HUES64 (cell line): ENCODE measurements around the gene TAF11L2. TPM values are rescaled to one million over a fixed set of nuclear protein-coding genes. Genes with fewer than 3 reads are reported as not detected.
"Not testable (repeated sequence)": the region's sequence is repeated elsewhere in the genome, so short reads cannot be mapped to it uniquely, and the experiment has no call there.

Experiments
- H3K27ac ChIP-seq: 2 replicates; pipeline ENCODE4 v1.7.0; 2013; ENCODE audit warnings: low read depth, low read length, inconsistent platforms
- H3K27me3 ChIP-seq: 2 replicates; pipeline ENCODE4 v1.6.1; 2013; ENCODE audit warnings: mild to moderate bottlenecking, low read length; ENCODE audit not compliant: insufficient read depth
- H3K36me3 ChIP-seq: 2 replicates; pipeline ENCODE4 v1.6.1; 2013; ENCODE audit warnings: mild to moderate bottlenecking, low read length; ENCODE audit not compliant: insufficient read depth
- H3K4me1 ChIP-seq: 2 replicates; pipeline ENCODE4 v1.6.1; 2013; ENCODE audit warnings: mild to moderate bottlenecking, low read length, moderate library complexity; ENCODE audit not compliant: insufficient read depth
- H3K4me3 ChIP-seq: 2 replicates; pipeline ENCODE4 v1.5.1; 2013; ENCODE audit warnings: mild to moderate bottlenecking, low read length, moderate library complexity
- H3K9ac ChIP-seq: 2 replicates; pipeline ENCODE4 v1.6.1; 2013; ENCODE audit warnings: mild to moderate bottlenecking, low read depth, low read length
- H3K9me3 ChIP-seq: 2 replicates; pipeline ENCODE4 v1.6.1; 2013; ENCODE audit warnings: low read depth, low read length; ENCODE audit not compliant: insufficient read depth
- WGBS: fragments of 150-250, 120-280 bp; methylation state at CpG from one replicate; pipeline ENCODE4 v1.1.7; 2013; ENCODE audit warnings: missing lambda C conversion rate; 5-methylcytosine and 5-hydroxymethylcytosine counted together
- polyA plus RNA-seq, 2 experiments: library from polyadenylated mRNA; stranded (reverse); fragments of 50-300 nt; gene quantifications; one replicate each; pipeline ENCODE4 v1.2.3, GENCODE V29; 2013

The TAF11L2 gene
- polyA plus RNA-seq (2013, experiment 1 of 2), result not detected
- not detected for polyA plus RNA-seq (2013, experiment 2 of 2)

DNA sequence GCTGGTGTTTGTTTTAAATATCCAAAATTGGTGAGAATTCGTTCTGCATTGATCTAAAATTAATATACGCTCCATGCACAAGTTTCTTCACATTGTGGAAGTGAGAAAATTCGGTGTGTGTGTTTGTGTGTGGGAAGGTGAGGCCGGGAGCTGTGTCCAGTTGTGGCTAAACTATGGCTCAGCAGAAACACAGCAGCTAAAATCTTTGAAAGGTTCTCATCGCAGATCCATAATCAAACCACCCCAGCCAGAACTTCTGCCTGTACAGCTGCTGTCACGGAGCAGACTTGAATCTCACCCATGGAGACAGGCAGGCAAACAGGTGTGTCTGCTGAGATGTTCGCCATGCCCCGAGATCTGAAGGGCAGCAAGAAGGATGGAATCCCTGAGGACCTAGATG is at the start of gene TAF11L2:
Gene TAF11L2, plus strand, starts transcription at position 301 of the 400 bp plus-strand sequence.
- H3K27ac ChIP-seq, H3K9me3 ChIP-seq, H3K36me3 ChIP-seq, H3K27me3 ChIP-seq, H3K4me3 ChIP-seq, H3K9ac ChIP-seq, H3K4me1 ChIP-seq: not testable (repeated sequence)
- WGBS, result 93% methylated on average over 8 of the region's 8 CpGs

- Histone ChIP-seq H3K9ac (no peak overlapping the region), H3K4me3 (no peak overlapping the region), H3K27me3 (no peaks in the 10 kb centered on the region), H3K27ac (no peak overlapping the region), H3K9me3 (no peaks in the 10 kb centered on the region), H3K36me3 (no peaks in the 10 kb centered on the region), H3K4me1 (no peaks in the 10 kb centered on the region)
- WGBS, result 97% methylated on average over 3 of the region's 3 CpGs
These were observed 49.2 kb upstream of the TAF11L2 start for GRCh38 chr5:17448877-17449276.

DNA sequence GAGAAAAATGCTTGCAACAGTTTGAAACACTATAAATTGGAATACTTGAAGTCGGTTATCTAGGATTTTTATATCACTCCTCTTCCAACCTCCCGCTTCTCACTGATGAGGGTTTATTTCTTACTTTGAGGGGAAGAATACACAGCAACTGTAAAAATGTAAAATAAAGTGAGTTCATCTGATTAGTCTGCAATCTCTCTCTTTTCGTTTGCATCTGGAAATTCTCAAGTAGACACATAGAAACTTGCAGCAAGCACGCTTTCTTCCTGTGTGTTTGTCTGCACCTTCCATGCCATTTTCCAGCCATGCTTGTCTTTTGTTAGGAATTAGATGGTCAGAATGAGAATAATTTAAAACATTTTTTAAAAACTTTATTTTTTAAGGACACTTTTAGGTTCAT is 45.1 kb upstream of the TAF11L2 start:
- Histone ChIP-seq H3K4me3 (no peak overlapping the region), H3K9ac (no peak overlapping the region), H3K9me3 (no peaks in the 10 kb centered on the region), H3K27me3 (no peaks in the 10 kb centered on the region), H3K4me1 (no peaks in the 10 kb centered on the region), H3K36me3 (no peaks in the 10 kb centered on the region), H3K27ac (no peak overlapping the region)
- WGBS, result 97% methylated on average over 2 of the region's 4 CpGs

DNA sequence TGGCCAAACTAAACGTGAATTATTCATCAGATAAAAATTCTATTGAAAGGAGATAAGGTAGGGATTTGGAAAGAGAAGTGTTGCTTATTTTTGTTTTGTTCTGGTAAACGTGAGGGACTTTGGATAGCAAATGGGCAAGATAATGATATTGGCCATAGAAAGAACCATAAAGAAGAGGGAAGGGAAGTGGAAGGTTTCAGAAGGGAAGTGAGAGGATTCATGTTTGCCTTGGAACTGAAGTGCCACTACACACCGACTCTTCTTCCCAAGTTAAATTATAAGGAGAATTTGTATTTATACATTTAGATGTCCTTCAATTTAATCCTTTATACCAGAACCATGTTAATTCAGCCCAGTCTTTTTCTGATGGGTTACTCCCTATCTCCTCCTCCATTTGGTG is 42.1 kb upstream of the TAF11L2 start:
- Histone ChIP-seq H3K27me3 (no peaks in the 10 kb centered on the region), H3K9ac (no peak overlapping the region), H3K27ac (no peak overlapping the region), H3K9me3 (no peaks in the 10 kb centered on the region), H3K36me3 (no peaks in the 10 kb centered on the region), H3K4me3 (no peak overlapping the region), H3K4me1 (no peaks in the 10 kb centered on the region)
- 93% methylated on average over 2 of the region's 3 CpGs for WGBS

GRCh38 chr5:17461793-17462192 is 36.2 kb upstream of the TAF11L2 start:
- Histone ChIP-seq H3K4me3 (no peak overlapping the region), H3K4me1 (0 out of 2 replicates have a peak, but pooled peaks cover 7% of the 10 kb centered on the region), H3K9me3 (no peaks in the 10 kb centered on the region), H3K36me3 (no peaks in the 10 kb centered on the region), H3K9ac (no peak overlapping the region), H3K27me3 (no peaks in the 10 kb centered on the region), H3K27ac (no peak overlapping the region)
- 94% methylated on average over 6 of the region's 6 CpGs for WGBS

- Histone ChIP-seq H3K9me3 (no peaks in the 10 kb centered on the region), H3K36me3 (no peaks in the 10 kb centered on the region), H3K4me1 (0 out of 2 replicates have a peak, but pooled peaks cover 7% of the 10 kb centered on the region), H3K27ac (no peak overlapping the region), H3K27me3 (no peaks in the 10 kb centered on the region), H3K9ac (no peak overlapping the region), H3K4me3 (no peak overlapping the region)
- 75% methylated on average over 5 of the region's 5 CpGs for WGBS
These were observed 34.4 kb upstream of the TAF11L2 start for GRCh38 chr5:17463653-17464052.

DNA sequence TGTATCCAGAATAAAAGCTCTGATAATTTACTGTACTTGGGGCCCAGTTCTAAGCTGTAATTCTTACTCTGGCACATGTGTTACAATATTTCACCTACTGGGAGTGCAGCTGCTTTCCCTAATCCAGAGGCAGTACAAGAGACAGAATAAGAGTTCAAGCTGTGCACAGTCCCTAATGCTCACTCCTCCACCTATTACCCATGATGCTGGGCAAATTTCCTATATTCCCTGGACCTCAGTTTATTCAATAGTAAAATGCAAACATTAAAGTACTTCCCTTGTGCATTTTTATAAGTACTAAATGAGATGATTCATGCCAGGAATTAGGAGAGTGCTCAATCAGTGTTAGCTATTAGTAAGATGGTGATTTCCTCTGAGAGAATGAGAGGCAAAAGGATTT is 28.0 kb upstream of the TAF11L2 start:
- no peak overlapping the region for H3K4me3 ChIP-seq
- H3K27ac ChIP-seq, result no peak overlapping the region
- H3K9ac ChIP-seq, result no peak overlapping the region
- H3K36me3 ChIP-seq, result no peaks in the 10 kb centered on the region
- H3K4me1 ChIP-seq, result no peaks in the 10 kb centered on the region
- no peaks in the 10 kb centered on the region for H3K9me3 ChIP-seq
- no peaks in the 10 kb centered on the region for H3K27me3 ChIP-seq

DNA sequence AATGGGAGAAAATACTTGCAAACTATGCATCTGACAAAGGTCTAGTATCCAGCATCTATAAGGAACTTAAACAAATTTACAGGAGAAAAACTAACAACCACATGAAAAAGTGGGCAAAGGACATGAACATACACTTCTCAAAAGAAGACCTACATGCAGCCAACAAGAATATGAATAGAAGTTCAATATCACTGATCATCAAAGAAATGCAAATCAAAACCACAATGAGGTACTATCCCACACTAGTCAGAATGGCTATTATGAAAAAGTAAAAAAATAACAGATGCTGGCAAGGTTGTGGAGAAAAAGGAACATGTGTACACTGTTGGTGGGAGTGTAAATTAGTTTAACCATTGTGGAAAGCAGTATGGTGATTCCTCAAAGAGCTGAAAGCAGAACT is 23.0 kb upstream of the TAF11L2 start:
- not testable (repeated sequence) for H3K4me1 ChIP-seq, H3K27ac ChIP-seq, H3K9ac ChIP-seq, H3K9me3 ChIP-seq, H3K4me3 ChIP-seq, H3K36me3 ChIP-seq, H3K27me3 ChIP-seq

DNA sequence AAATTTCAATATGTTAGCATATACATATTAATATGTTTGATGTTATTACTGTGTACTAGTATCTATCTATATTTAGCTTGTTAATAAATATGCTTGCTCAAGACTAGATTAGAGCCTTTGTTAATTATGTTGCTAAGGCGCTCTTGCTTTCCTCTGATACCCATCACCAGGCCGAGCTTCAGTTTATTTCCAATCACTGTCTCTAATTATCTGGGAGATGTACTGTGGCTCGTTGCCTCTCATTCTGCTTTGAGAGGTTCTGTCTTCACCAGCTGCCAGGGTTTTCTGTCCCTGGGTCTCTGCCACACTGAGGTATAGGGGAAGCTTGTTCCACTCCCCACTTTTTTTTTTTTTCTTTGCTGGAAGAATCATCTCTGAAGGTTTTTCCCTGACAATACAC is 21.0 kb upstream of the TAF11L2 start:
- H3K27me3 ChIP-seq, result no peaks in the 10 kb centered on the region
- WGBS, result 92% methylated on average over 3 of the region's 3 CpGs
- H3K27ac ChIP-seq, result no peak overlapping the region
- no peaks in the 10 kb centered on the region for H3K9me3 ChIP-seq
- H3K4me1 ChIP-seq, result peaks cover 8% of the 10 kb centered on the region; the same call in 1 of the 2 replicates
- H3K36me3 ChIP-seq, result no peaks in the 10 kb centered on the region
- no peak overlapping the region for H3K9ac ChIP-seq
- no peak overlapping the region for H3K4me3 ChIP-seq

DNA sequence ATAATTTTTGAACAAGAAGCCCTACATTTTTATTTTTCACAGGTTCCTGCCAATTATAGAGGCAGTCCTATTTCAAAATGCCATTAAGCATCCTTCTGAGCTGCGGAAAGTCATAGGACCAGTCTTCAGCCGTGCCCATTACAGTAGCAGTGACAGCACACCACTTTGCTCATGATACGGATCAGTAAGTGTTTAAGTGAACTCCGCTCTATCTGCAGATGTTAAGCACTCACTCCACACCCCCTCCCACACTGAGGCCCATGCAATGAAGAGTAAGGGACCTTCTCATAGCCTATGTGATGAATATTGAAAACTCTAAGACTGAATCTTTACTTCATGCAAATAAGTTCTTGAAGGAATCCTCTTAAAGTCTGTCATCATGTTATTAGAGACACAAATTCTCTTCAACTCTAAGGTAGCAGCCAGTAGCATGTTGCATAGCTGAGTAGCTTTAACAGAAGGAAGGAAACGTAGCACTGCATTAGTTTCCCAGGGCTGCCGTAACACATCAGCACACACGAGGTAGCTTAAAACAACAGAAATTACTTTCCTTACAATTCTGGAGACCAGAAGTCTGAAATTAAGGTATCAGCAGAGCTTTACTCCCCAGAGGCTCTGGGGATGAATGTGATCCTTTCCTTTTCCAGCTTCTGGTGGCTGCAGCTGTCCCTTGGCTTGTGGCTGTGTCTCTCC is 20.3 kb upstream of the TAF11L2 start:
- Histone ChIP-seq H3K27ac (no peak overlapping the region), H3K27me3 (no peaks in the 10 kb centered on the region), H3K4me1 (peaks cover 8% of the 10 kb centered on the region; the same call in 1 of the 2 replicates), H3K4me3 (no peak overlapping the region), H3K9me3 (no peaks in the 10 kb centered on the region), H3K36me3 (no peaks in the 10 kb centered on the region), H3K9ac (no peak overlapping the region)
- 91% methylated on average over 7 of the region's 7 CpGs for WGBS

- H3K27me3 ChIP-seq, result no peaks in the 10 kb centered on the region
- no peak overlapping the region for H3K27ac ChIP-seq
- H3K4me1 ChIP-seq, result peaks cover 8% of the 10 kb centered on the region; the same call in 1 of the 2 replicates
- no peak overlapping the region for H3K4me3 ChIP-seq
- no peaks in the 10 kb centered on the region for H3K36me3 ChIP-seq
- no peaks in the 10 kb centered on the region for H3K9me3 ChIP-seq
- 61% methylated on average over 3 of the region's 4 CpGs for WGBS
- no peak overlapping the region; the same call in 1 of the 2 replicates for H3K9ac ChIP-seq
These were observed 16.7 kb upstream of the TAF11L2 start for GRCh38 chr5:17481378-17481777.

GRCh38 chr5:17482790-17483189 is 15.2 kb upstream of the TAF11L2 start:
- WGBS, result 94% methylated on average over 2 of the region's 2 CpGs
- Histone ChIP-seq H3K4me1 (peaks cover 8% of the 10 kb centered on the region; the same call in 1 of the 2 replicates), H3K4me3 (no peak overlapping the region), H3K9me3 (no peaks in the 10 kb centered on the region), H3K9ac (no peak overlapping the region), H3K27me3 (no peaks in the 10 kb centered on the region), H3K36me3 (no peaks in the 10 kb centered on the region), H3K27ac (no peak overlapping the region)
